HepG2 (cell line): ENCODE measurements around the gene NFE2L3. TPM values are rescaled to one million over a fixed set of nuclear protein-coding genes. Genes with fewer than 3 reads are reported as not detected.

Experiments used
- ATAD3A ChIP-seq: sonication (generic); formaldehyde crosslinking; IDR thresholded peaks from 2 replicates; pipeline ENCODE4 v1.4.0; 2020; ENCODE audit warnings: missing genetic modification reagents
- CBFB ChIP-seq: sonication (generic); formaldehyde crosslinking; IDR thresholded peaks from 2 replicates; pipeline ENCODE4 v1.4.0; 2020; ENCODE audit warnings: missing genetic modification reagents
- CREM ChIP-seq, 2 experiments: sonication (generic) in 1 of 2; formaldehyde crosslinking in 1 of 2; IDR thresholded peaks; 2 replicates each; pipeline versions ENCODE4 v1.4.0 to v1.6.1; 2016 to 2020; ENCODE audit warnings: antibody characterized with exemption in 1 of 2, mild to moderate bottlenecking in 1 of 2, missing genetic modification reagents in 1 of 2
- GATAD2A ChIP-seq: IDR thresholded peaks from 2 replicates; pipeline ENCODE4 v1.6.1; 2016
- HNRNPL ChIP-seq: fragments of 200-400 bp; formaldehyde crosslinking; IDR thresholded peaks from 2 replicates; pipeline ENCODE4 v1.6.1; 2017; ENCODE audit warnings: mild to moderate bottlenecking, low read depth, low read length
- KAT2B ChIP-seq: fragments of 150-350 bp; IDR thresholded peaks from 2 replicates; pipeline ENCODE4 v1.6.1; 2014; ENCODE audit warnings: low read depth, low read length, borderline replicate concordance
- PAF1 ChIP-seq: IDR thresholded peaks from 2 replicates; pipeline ENCODE4 v1.6.1; 2016; ENCODE audit warnings: missing genetic modification reagents, missing compliant biosample characterization
- POLR2A ChIP-seq, 2 experiments: IDR thresholded peaks; 2 replicates each; pipeline ENCODE4 v1.6.1; 2011; ENCODE audit warnings: low read depth in 2 of 2, low read length in 2 of 2, mild to moderate bottlenecking in 1 of 2, moderate library complexity in 1 of 2; ENCODE audit not compliant: insufficient read depth in 1 of 2
- POLR2AphosphoS5 ChIP-seq: IDR thresholded peaks from 2 replicates; pipeline ENCODE4 v1.6.1; 2012; ENCODE audit warnings: low read depth, low read length
- PPARG ChIP-seq: conservative IDR thresholded peaks from 2 replicates; pipeline ENCODE4 v1.6.1; 2016; ENCODE audit warnings: missing biosample characterization, missing genetic modification reagents
- SMAD1 ChIP-seq: sonication (generic); formaldehyde crosslinking; IDR thresholded peaks from 2 replicates; pipeline ENCODE4 v1.4.0; 2020; ENCODE audit warnings: missing genetic modification reagents, low read depth, mild to moderate bottlenecking, borderline replicate concordance
- YEATS2 ChIP-seq: sonication (generic); formaldehyde crosslinking; IDR thresholded peaks from 2 replicates; pipeline ENCODE4 v1.4.0; 2020; ENCODE audit warnings: missing genetic modification reagents, borderline replicate concordance
- ZFX ChIP-seq: sonication (generic); formaldehyde crosslinking; IDR thresholded peaks from 2 replicates; pipeline ENCODE4 v1.4.0; 2020; ENCODE audit warnings: mild to moderate bottlenecking, low read depth, missing genetic modification reagents, moderate library complexity
- ZNF143 ChIP-seq: sonication (generic); formaldehyde crosslinking; IDR thresholded peaks from 2 replicates; pipeline ENCODE4 v1.4.0; 2020; ENCODE audit warnings: missing genetic modification reagents
- ZNF230 ChIP-seq: sonication (generic); formaldehyde crosslinking; IDR thresholded peaks from 2 replicates; pipeline ENCODE4 v1.4.0; 2020; ENCODE audit warnings: mild to moderate bottlenecking, missing genetic modification reagents
- ZNF251 ChIP-seq: sonication (generic); formaldehyde crosslinking; IDR thresholded peaks from 2 replicates; pipeline ENCODE4 v1.9.0; 2021; ENCODE audit warnings: mild to moderate bottlenecking, missing genetic modification reagents
- ZNF3 ChIP-seq: IDR thresholded peaks from 2 replicates; pipeline ENCODE4 v1.7.0; 2017; ENCODE audit warnings: inconsistent platforms
- ZNF446 ChIP-seq: sonication (generic); formaldehyde crosslinking; IDR thresholded peaks from 2 replicates; pipeline ENCODE4 v1.5.0; 2020; ENCODE audit warnings: mild to moderate bottlenecking, missing genetic modification reagents
- ZNF768 ChIP-seq: sonication (generic); formaldehyde crosslinking; IDR thresholded peaks from 2 replicates; pipeline ENCODE4 v1.4.0; 2020; ENCODE audit warnings: missing genetic modification reagents
- ZNF777 ChIP-seq: sonication (generic); formaldehyde crosslinking; IDR thresholded peaks from 2 replicates; pipeline ENCODE4 v1.4.0; 2020; ENCODE audit warnings: missing genetic modification reagents
- ZNF891 ChIP-seq: sonication (generic); formaldehyde crosslinking; IDR thresholded peaks from 2 replicates; pipeline ENCODE4 v1.5.0; 2020; ENCODE audit warnings: mild to moderate bottlenecking, missing genetic modification reagents
- ZSCAN31 ChIP-seq: sonication (generic); formaldehyde crosslinking; IDR thresholded peaks from 2 replicates; pipeline ENCODE4 v1.5.0; 2020; ENCODE audit warnings: low read depth, mild to moderate bottlenecking, missing genetic modification reagents
- polyA plus RNA-seq, 8 experiments: library from polyadenylated mRNA; depleted of rRNA in 3 of 8; stranded (reverse) in 7 of 8; unstranded in 1 of 8; fragments of >200 nt; fragmentation: Illumina TruSeq in 4 of 8; extraction: Trizol in 4 of 8; gene quantifications; 2 replicates each; pipeline versions ENCODE4 v1.2.1 to v1.2.3, GENCODE V29; 2011 to 2016; ENCODE audit warnings: low read depth in 4 of 8, missing spikeins in 1 of 8, mixed read lengths in 1 of 8; ENCODE audit not compliant: insufficient read depth in 1 of 8
- total RNA-seq, 5 experiments: library from RNA; depleted of rRNA; stranded (reverse); fragments of >200 nt; fragmentation: Illumina TruSeq; extraction: Trizol; gene quantifications; 2 replicates each; pipeline ENCODE4 v1.2.3, GENCODE V29; 2016; ENCODE audit warnings: low read depth in 1 of 5
- TF ChIP-seq, protein P1 (sequence below): sonication (generic); formaldehyde crosslinking; IDR thresholded peaks from 2 replicates; pipeline ENCODE4 v1.5.1; 2020; ENCODE audit warnings: missing genetic modification reagents, mild to moderate bottlenecking, borderline replicate concordance
- TF ChIP-seq, protein P2 (sequence below): sonication (generic); formaldehyde crosslinking; IDR thresholded peaks from 2 replicates; pipeline ENCODE4 v1.8.1; 2022; ENCODE audit warnings: mild to moderate bottlenecking, missing genetic modification reagents
- TF ChIP-seq, protein P3 (sequence below): IDR thresholded peaks from 2 replicates; pipeline ENCODE4 v1.6.1; 2016; ENCODE audit warnings: missing compliant biosample characterization, missing genetic modification reagents, borderline replicate concordance
- TF ChIP-seq, protein P4 (sequence below): sonication (generic); formaldehyde crosslinking; conservative IDR thresholded peaks from 2 replicates; pipeline ENCODE4 v1.4.0; 2020; ENCODE audit warnings: missing genetic modification reagents

NFE2L3 gene
- total and polyA plus RNA-seq, 2 of the 13 experiments (the other 11 are each of a cell fraction or from before 2014, with no cell fraction given) = 11.4 to 19.4 TPM

DNA sequence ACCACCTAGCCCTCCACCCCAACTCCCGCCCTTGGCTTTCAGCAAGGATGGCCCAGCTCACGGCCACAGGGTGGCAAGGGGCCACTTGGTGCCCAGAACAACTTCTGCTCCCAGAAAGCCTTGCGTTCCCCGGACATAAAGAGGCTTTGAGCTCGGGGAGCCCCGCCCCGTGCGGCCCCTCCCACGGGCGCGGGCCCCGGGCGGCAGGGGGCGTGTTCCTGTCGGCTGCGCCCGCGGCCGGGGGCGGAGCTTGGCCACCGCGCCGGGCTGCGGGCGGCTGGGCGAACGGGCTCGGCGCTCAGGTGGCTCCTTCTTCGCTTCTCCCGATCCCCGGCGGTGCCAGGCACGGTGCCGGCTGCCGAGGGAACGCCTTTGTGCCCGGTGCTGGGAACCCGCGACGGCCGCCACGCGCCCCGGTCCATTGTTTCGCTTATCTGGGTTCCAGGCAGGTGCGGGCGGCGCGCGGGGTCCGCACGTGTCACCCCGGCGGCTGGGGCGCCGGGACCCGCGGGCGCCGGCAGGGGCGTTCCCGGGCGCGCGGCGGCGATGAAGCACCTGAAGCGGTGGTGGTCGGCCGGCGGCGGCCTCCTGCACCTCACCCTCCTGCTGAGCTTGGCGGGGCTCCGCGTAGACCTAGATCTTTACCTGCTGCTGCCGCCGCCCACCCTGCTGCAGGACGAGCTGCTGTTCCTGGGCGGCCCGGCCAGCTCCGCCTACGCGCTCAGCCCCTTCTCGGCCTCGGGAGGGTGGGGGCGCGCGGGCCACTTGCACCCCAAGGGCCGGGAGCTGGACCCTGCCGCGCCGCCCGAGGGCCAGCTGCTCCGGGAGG, at the start of gene NFE2L3 (continued):
- no peak for TF ChIP-seq ZNF777 (CRISPR knock-in tag)
- TF ChIP-seq CREM (IDR thresholded peaks at IDR 0.05) = no peak
- no peak for TF ChIP-seq CREM (CRISPR knock-in tag; IDR thresholded peaks at IDR 0.05)
- TF ChIP-seq PAF1 = no peak
- TF ChIP-seq, protein P1, sequence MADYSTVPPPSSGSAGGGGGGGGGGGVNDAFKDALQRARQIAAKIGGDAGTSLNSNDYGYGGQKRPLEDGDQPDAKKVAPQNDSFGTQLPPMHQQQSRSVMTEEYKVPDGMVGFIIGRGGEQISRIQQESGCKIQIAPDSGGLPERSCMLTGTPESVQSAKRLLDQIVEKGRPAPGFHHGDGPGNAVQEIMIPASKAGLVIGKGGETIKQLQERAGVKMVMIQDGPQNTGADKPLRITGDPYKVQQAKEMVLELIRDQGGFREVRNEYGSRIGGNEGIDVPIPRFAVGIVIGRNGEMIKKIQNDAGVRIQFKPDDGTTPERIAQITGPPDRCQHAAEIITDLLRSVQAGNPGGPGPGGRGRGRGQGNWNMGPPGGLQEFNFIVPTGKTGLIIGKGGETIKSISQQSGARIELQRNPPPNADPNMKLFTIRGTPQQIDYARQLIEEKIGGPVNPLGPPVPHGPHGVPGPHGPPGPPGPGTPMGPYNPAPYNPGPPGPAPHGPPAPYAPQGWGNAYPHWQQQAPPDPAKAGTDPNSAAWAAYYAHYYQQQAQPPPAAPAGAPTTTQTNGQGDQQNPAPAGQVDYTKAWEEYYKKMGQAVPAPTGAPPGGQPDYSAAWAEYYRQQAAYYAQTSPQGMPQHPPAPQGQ (CRISPR knock-in tag) = no peak
- TF ChIP-seq, protein P2, sequence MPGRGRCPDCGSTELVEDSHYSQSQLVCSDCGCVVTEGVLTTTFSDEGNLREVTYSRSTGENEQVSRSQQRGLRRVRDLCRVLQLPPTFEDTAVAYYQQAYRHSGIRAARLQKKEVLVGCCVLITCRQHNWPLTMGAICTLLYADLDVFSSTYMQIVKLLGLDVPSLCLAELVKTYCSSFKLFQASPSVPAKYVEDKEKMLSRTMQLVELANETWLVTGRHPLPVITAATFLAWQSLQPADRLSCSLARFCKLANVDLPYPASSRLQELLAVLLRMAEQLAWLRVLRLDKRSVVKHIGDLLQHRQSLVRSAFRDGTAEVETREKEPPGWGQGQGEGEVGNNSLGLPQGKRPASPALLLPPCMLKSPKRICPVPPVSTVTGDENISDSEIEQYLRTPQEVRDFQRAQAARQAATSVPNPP (CRISPR knock-in tag) = no peak; the same call in 1 of the 2 replicates
- TF ChIP-seq YEATS2 (CRISPR knock-in tag) = no peak
- 0 out of 2 replicates have a peak, but pooled peaks have one; percentile 48 for TF ChIP-seq ZNF446 (CRISPR knock-in tag)
- TF ChIP-seq PPARG (CRISPR knock-in tag) = no peak
- TF ChIP-seq ZNF768 (CRISPR knock-in tag) = peak; percentile 16; the same call in 1 of the 2 replicates
- peak; percentile 35; the same call in 1 of the 2 replicates for TF ChIP-seq POLR2AphosphoS5
- TF ChIP-seq, protein P3, sequence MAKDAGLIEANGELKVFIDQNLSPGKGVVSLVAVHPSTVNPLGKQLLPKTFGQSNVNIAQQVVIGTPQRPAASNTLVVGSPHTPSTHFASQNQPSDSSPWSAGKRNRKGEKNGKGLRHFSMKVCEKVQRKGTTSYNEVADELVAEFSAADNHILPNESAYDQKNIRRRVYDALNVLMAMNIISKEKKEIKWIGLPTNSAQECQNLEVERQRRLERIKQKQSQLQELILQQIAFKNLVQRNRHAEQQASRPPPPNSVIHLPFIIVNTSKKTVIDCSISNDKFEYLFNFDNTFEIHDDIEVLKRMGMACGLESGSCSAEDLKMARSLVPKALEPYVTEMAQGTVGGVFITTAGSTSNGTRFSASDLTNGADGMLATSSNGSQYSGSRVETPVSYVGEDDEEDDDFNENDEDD (CRISPR knock-in tag) = peak; percentile 27; the same call in 1 of the 2 replicates
- no peak for TF ChIP-seq ZNF3
- no peak for TF ChIP-seq ATAD3A (CRISPR knock-in tag)
- no peak for TF ChIP-seq KAT2B
- 0 out of 2 replicates have a peak, but pooled peaks have one; percentile 26 for TF ChIP-seq GATAD2A
- TF ChIP-seq ZNF143 (CRISPR knock-in tag) = peak; percentile 82
- no peak for TF ChIP-seq ZNF251 (CRISPR knock-in tag)
- TF ChIP-seq HNRNPL = peak; percentile 95
- TF ChIP-seq, protein P4, sequence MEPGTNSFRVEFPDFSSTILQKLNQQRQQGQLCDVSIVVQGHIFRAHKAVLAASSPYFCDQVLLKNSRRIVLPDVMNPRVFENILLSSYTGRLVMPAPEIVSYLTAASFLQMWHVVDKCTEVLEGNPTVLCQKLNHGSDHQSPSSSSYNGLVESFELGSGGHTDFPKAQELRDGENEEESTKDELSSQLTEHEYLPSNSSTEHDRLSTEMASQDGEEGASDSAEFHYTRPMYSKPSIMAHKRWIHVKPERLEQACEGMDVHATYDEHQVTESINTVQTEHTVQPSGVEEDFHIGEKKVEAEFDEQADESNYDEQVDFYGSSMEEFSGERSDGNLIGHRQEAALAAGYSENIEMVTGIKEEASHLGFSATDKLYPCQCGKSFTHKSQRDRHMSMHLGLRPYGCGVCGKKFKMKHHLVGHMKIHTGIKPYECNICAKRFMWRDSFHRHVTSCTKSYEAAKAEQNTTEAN (CRISPR knock-in tag) = no peak
- peak; percentile 34 to 69; a peak in 3 of 4 replicates for TF ChIP-seq POLR2A (IDR thresholded peaks at IDR 0.05; ENCODE audit: insufficient read depth in 1 of 2, low read depth in 2 of 2, low read length in 2 of 2)
- TF ChIP-seq ZNF230 (CRISPR knock-in tag) = no peak
- TF ChIP-seq ZSCAN31 (CRISPR knock-in tag) = no peak
- 0 out of 2 replicates have a peak, but pooled peaks have one; percentile 35 for TF ChIP-seq SMAD1
- no peak for TF ChIP-seq ZNF891 (CRISPR knock-in tag)
- 0 out of 2 replicates have a peak, but pooled peaks have one; percentile 31 for TF ChIP-seq CBFB
- TF ChIP-seq ZFX (CRISPR knock-in tag) = peak; percentile 39; the same call in 1 of the 2 replicates
